HG03196 (cell line): ENCODE results near the gene VPS4B.
A peak's percentile ranks its signal among the peaks of the same experiment; 100 is the strongest.

Experiments used
- ATAC-seq: cut with Tn5 transposase; IDR thresholded peaks from one replicate; pipeline ENCODE4 v1.9.1; 2021; ENCODE audit not compliant: unreplicated experiment

The VPS4B gene

GRCh38 chr18:63431180-63431579 lies 8.9 kb upstream of the VPS4B start:
- no peak for ATAC-seq

DNA sequence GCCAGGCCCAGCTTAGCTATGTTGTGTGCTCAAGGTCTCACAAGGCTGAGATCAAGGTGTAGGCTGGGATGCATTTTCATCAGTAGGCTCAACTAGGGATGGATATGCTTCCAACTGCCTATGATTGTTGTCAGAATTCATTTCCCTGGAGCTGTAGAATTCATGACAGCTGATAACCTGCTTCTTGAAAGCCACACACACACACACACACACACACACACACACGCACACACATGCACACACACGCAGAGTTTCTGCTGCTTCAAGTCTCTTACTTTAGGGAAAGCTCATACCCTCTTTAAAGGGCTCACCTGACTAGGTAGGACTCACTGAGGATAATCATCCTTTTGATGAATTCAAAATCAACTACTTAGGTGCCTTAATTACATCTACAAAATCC lies 8.2 kb upstream of the VPS4B start:
- no peak for ATAC-seq

GRCh38 chr18:63427558-63427957 lies 5.3 kb upstream of the VPS4B start:
- no peak for ATAC-seq

GRCh38 chr18:63422864-63423304 lies 608 bp upstream of the VPS4B start:
- ATAC-seq: peak; percentile 31

DNA sequence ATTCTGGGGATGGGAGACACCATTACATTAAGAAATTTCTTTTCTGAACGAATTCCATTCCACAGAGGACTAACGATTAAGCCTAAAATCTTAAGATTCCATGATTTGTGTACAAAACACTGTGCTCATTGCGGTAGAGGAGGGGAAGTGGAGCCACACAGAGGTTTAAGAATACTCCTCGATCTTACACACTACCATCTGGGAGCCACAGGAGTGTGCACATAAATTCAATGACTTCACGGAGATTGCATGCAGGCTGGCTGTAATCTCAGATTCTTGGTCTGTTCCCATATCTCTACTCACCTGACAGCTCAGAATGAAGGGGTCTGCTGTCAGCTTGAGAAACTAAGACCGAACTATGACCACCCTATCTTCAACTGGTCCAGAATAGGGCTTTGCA lies 762 bp downstream of the VPS4B start:
- ATAC-seq: no peak

DNA sequence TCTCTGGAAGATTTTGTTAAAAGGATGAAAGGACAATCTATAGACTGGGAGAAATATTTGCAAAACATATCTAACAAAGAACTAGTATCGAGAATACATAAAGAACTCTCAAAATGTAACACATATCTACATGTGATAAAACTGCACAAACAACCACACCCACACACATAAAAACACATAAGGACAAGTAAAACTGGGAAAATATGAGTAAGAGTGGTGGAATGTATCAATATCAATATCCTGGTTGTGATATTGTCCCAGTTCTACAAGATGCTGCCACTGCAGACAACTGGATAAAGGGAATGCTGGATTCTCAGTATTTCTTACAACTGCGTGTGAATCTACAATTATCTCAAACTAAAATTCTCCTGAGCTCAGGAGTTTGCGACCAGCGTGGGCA lies 9.3 kb downstream of the VPS4B start:
- ATAC-seq: no peak

DNA sequence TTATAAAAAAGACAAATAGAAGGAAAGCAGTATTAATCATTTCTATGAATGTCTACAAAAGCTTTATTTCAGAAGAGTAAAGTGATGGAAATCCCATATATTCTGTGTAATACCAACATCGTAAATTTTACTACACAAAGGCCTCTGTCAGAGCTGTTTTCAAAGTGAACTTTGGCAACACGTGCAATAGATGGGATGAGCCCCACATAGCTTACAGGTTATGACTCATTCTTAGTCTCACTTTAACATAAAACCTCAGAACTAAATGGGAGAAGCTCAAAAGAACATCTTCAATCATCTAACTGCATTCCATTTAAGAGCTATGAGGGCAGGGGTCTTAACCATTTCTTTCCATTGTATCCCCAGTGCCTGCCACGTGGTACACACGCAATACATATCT lies 11.5 kb downstream of the VPS4B start:
- ATAC-seq: no peak

GRCh38 chr18:63409301-63409700 lies 13.0 kb downstream of the VPS4B start:
- no peak for ATAC-seq

DNA sequence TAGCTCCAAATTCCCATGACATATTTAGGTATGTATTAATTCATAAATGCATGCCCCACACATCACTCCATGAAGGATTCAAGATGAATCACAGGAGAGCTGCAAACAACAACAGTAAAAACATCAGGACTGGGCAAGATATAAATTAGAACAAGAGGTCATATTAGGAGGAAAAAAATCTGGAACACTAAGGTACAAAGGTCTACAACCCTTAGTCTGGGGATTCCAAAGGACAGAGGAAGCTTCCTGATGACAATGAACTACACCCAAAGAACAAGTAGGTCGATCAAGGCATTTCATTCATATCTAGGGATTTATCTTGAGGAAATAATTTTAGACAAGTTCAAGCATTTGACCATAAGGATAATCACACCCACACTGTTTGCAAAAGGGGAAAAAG lies 14.5 kb downstream of the VPS4B start:
- ATAC-seq: no peak

- no peak for ATAC-seq
Measured at GRCh38 chr18:63405986-63406385, 16.3 kb downstream of the VPS4B start.

GRCh38 chr18:63402246-63403162 lies 19.8 kb downstream of the VPS4B start:
- no peak for ATAC-seq

DNA sequence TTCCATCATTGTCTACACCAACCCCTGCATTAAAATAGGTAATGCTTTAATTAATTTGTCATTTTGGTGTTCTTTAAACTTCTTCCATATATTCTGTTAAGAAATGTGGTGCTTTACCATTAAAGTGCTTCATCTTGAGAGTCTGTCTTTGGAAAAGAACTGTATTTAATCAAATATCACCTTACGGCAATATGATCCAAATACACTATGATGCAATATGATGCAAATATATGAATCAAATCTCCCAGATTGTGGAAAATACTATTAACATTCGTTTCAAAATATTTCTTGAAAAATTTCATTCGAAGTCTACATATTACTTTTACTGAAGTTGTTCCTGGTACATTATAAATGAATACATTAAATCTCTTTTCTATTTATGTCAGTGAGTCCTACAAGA lies 23.0 kb downstream of the VPS4B start:
- no peak for ATAC-seq

DNA sequence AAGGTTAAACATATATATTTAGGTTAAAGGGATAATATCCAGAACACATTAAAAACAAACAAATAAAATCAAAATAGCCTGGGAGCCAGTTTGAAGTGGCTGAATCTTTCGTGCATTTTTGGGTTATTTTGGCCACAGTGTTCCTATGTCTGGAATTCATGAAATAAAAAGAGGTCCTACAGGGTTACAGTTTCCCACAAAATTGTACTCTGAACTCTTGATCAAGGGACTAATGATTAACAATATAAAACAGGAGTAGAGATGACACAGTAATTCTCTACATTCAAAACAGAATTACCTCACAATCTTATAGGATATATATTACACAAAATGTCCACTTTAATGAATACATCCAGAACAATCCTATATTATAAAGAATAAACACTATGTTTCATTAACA lies 24.9 kb downstream of the VPS4B start:
- ATAC-seq: no peak

DNA sequence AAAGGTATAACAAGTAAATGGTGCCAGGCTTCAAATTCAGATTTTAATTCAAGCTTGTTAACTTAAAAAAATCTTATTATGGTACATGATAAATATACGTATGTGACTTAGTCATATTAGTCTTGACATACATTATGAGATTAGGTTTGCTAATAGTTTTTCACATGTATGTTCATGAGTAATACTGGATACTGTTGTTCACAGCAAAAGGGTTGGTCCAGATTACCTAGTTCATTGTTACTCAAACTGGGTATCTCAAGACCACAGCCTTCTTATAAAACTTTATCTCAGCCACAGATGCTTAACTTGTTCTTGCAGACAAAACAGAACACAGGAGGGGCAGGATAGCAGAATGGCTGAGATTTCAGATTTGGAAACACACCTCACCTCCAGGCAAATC lies 26.8 kb downstream of the VPS4B start:
- no peak for ATAC-seq

- no peak for ATAC-seq
Measured at GRCh38 chr18:63394954-63395353, 27.3 kb downstream of the VPS4B start.

DNA sequence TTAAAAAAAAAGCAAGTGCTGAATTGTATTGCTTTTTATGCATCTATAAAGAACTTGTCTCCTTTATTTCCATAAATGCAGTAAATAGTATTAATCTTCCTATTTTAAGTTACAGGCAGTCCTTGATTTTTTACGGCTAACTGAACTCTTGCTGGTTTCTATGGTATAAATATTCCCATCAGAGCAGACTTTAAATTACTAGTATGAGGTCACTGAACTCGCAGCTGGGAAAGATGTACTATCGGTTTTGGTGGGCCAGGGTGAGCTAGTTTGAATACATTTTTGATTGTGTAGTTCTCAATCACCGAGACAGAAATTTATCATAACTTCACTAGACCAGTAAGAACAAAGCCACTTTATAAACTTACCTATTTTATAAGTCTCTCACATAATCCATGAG lies 34.4 kb downstream of the VPS4B start:
- ATAC-seq: no peak

DNA sequence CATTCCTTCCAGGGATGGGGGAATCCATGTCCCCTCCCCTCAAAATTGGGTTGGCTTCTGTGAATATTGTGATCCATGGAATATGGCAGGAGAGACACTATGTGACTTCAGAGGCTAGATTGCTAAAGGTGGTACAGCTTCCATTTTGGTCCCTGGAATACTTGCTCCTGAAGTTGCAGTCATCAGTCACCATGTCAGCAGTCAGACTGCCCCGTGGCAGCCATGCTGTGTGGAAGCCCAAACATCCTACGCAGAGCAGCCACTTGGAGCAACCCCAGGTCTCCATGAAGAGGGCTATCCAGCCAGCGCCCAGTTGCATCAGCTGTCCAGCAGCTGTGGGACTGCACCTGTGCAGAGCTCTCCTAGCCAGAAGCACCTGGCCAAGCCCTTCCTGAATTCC lies 39.4 kb downstream of the VPS4B start:
- no peak for ATAC-seq

- no peak for ATAC-seq
Measured at GRCh38 chr18:63379639-63379962, 42.7 kb downstream of the VPS4B start.

GRCh38 chr18:63378919-63379638 lies 43.2 kb downstream of the VPS4B start:
- no peak for ATAC-seq

GRCh38 chr18:63377275-63377980 lies 44.8 kb downstream of the VPS4B start:
- no peak for ATAC-seq

DNA sequence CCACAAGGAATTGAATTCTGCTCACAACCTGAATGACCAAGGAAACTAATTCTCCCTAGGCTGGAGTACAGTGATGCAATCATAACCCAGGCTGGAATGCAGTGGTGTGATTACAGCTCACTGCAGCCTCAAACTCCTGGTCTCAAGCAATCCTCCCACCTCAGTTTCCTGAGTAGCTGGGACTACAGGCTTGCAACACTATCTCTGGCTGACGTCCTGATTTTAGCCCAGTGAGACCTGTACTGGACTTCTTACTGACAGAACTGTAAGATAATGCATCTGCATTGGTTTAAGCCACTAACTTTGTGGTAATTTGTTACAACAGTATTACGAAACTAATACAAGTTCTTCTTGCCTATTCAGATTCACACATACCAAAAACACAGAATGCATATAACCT lies 45.7 kb downstream of the VPS4B start:
- no peak for ATAC-seq

- ATAC-seq: no peak
Measured at GRCh38 chr18:63374540-63374939, 47.7 kb downstream of the VPS4B start.
